Measurements from ENCODE around the gene LMF1.

LMF1 gene

DNA sequence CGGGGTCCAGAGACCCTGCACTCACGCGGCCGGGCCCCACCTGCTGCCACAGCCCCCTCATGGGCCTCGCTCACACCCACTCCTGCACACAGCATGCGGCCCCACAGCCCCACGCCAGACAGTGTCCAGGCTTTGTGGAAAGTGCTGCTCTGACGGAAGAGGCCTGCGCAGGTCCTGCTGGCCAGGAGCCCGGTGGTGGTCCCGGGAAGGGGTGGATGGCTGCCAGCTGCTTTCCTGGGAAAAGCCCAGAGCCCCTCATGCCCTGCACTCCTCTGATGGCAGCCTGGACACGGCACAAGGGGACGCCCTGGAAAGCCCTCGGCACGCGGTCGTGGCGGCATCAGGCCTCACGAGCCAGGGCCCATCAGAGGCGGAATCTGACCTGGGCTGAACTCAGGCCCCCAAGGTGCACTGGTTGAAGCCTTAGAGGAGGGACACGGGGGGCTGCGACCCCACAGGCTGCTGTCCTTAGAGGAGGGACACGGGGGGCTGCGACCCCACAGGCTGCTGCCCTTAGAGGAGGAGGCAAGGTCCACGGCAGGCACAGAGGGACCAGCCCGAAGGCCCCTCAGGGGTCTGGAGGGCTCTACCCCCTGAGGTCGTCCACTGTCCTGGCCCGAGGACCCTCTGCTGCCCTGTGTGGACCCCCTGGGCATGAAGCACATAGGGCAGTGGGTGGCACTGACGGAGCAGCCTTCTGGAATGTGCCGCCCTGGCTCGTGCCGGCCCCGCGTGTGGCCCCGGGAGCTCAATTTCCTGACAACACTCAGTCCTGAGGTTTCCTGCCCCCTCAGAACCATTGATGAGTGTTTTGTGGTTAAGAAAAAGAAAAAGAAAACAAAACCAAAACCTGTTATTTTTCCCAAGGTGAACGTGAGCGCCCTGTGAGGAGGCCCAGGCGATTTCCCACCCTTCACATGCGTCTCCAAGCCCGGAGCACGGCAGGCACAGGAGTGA is 32.9 kb upstream of the LMF1 start:
- no peak for FAIRE-seq
- DNase-seq (ENCODE audit: insufficient read length, low spot score) = no peak

DNA sequence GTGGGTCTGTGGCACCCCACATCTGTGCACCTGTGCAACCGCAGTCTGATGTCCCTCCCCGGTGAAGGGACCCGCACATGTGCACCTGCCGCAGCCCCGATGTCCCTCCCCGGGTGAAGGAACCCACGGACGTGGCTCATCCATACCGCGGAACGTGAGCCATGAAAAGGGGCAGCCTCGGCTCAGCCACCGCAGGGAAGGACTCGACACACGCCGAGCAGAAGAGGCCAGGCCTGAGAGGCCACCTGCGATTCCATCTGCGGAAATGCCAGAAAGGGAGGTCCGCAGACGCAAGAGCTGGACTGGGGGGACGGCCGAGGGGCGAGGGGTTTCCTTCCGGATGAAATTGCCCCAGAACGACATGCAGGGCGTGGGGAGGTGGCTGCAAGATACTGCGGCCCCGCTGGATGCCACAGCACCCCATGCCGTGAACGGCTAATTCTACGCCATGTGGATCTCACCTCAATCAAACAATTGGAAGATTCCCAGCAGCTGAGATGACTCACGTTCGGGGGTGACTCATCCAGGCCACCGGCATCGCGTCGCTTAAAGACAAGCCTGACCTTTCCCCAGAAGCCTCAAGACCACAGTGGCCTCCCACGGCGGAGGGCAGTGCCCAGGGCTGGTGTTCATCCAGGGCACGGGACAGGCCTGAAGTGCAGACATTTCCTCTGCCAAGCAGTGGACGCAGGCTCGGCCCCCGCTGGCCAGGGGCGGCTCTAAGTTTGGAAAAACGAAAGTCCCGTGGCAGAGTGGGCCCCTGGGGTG is 31.8 kb upstream of the LMF1 start:
- FAIRE-seq (peak; percentile 97), DNase-seq (ENCODE audit: insufficient read length, low spot score) (peak; percentile 95)

DNA sequence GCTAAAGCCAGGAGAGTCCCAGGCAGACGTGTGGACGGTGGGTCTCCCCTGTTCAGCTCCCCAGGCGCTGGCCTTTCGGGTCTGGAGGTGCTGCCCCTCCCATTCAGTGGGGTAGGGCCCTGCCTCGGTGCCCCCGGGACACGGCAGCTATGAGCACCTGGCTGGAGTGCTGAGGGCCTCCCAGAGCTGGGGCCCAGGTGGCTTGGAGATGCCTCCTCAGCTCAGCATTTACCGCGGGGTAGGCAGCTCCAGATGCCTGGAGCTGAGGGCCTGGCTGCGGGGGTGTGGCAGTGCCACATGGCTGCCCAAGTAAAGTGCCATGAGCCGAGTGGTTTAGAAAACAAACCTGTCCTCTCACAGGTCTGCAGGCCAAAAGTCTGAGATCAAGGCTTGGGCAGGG is 30.3 kb upstream of the LMF1 start:
- DNase-seq (ENCODE audit: insufficient read length, low spot score) (no peak), FAIRE-seq (no peak)

DNA sequence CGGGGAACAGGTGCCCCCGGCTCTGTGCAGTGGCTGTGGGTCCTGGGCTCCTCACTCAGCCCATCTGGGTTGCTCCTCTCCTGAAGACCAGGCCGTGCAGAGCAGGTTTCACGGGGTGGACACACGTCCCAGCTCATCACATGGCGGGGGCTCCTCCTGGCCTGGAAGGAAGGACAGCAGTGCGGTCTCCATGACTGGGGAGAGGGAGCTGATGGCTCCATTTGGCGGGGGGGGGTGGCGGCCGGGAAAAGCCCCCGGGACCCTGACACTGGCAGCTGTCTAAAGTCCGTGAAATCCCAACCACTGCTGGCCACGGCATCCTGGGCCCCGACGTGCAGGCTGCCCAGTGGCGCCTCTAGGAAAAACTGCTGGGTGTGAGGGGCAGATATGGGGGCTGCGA is 29.8 kb upstream of the LMF1 start:
- FAIRE-seq = no peak

DNA sequence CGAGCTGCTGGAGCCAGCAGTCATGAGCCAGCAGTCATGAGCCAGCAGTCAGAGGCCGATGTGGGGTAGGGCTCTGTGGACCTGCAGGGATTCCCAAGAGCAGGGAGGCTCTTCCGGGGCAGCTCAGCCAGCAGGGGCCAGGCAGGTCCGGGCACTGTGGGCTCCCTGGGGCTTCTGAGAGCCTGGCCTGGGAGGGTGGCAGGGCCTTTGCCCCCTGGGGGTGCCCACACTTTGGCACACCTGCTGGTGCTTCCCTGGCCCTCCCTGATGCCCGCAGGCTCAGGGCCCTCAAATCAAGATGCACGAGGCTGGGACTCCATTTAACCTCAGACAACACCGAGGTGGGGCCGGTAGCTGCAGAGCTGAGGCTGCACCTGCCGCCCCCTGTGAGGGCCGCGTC is 28.9 kb upstream of the LMF1 start:
- FAIRE-seq (no peak), DNase-seq (ENCODE audit: insufficient read length, low spot score) (no peak)

More for the DNA sequence above, 29.8 kb upstream of the LMF1 start:
- no peak for DNase-seq (ENCODE audit: insufficient read length, low spot score)

DNA sequence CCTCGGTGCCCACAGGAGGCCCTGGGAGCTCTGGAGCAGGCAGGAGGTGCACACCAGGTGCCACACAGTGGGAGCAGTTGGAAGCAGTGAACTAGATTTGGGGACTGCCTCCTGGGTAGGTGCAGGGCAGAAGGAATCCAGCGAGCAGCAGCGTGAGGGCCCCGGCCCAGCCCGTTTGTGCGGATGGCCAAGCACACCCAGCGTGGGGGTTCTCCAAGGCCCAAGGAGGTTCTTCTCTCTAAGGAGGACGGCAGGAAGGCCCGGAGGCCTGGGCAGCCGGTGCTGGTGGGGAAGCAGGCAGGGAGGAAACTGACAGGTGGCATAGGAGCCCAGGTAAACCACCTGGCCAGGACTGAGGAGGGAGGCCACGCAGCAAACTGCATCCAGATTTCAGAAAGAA is 27.8 kb upstream of the LMF1 start:
- FAIRE-seq = no peak
- DNase-seq (ENCODE audit: insufficient read length, low spot score) = no peak

DNA sequence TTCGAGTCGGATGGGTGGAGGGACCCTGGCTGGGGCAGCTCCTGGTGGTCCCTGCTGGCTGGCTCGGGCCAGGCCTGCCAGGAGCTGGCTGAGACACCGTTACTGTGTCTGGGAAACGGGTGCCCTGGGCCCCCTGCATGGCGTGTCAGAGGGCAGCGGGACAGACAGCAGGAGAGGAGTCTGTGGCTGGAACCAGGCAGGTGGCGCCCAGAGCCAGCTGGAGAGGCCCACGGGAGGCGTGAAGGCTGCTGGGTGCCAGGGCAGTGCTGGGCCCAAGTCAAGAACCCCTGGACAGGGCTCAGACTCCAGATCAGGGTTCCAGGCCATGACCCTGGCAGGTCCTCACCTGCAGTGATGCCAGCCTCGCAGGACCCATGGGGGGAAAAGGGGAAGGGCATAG is 27.4 kb upstream of the LMF1 start:
- no peak for FAIRE-seq
- DNase-seq (ENCODE audit: insufficient read length, low spot score) = no peak

DNA sequence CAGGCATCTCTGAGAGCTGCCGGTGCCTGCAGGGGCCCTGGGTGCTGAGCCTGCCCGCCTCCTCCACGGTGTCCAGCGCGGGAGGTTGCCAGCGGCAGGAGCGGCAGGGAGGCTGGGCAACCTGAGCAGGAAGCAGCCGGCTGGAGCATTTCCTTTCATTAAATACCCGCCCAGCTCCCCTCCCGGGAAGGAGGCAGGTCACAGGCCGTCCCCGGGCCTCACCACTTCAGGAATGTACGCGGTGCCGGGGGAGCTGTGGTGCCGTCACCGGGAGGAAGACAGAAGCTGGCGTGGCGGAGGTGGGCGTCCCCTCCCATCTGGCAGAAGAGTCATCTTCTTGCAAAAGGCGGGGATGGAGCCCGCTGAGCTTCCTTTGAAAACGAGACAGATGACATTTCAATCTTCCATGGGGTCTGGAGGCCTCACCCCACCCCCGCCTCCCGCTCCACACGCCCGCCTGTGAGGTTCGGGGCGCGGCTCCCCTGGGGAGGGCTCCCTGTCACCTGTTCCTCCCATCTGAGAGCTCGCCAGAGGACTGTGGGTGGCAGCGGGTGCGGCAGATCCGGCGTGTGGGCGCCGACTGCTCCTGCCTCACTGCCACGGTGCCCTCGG is 26.8 kb upstream of the LMF1 start:
- FAIRE-seq (peak; percentile 57), DNase-seq (ENCODE audit: insufficient read length, low spot score) (peak; percentile 60)

DNA sequence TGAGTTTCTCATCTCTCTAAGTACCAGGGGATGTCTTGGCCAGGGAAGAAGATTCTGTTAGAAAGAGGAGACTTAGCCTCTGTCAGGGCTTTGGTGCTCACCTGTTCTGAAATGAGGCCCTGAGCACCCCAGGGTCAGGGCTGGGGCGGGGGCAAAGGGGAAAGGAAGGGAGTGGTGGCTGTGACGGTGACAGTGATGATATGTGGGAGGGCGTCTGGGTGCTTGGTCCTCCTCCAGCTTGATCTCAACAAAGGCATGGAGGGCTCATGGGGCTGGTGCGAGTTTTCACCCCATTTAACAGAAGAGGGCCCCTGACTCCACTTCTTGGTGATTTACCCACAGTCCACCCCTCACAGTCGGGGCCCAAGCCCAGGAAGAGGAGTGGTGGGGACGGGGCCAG is 25.9 kb upstream of the LMF1 start:
- FAIRE-seq (no peak), DNase-seq (ENCODE audit: insufficient read length, low spot score) (no peak)

DNA sequence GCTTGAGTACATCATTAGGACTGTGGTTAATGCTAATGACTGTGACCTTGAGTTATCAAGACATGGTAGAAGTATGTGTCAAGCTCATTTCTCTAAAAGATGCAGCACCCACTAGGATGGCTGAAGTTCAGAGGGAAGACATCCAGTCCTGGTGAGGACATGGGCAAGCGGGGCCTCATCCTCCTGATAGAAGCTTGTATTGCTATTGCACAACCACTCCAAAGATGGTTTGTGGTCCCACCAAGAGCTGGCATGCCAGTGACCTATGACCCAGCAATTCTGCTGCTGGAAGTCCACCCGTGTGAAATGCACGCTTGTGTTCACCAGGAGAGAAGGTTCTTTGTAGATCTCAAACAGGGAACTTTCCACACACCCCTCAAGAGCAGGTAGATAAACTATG is 25.0 kb upstream of the LMF1 start:
- no peak for DNase-seq (ENCODE audit: insufficient read length, low spot score)
- FAIRE-seq = peak; percentile 28

DNA sequence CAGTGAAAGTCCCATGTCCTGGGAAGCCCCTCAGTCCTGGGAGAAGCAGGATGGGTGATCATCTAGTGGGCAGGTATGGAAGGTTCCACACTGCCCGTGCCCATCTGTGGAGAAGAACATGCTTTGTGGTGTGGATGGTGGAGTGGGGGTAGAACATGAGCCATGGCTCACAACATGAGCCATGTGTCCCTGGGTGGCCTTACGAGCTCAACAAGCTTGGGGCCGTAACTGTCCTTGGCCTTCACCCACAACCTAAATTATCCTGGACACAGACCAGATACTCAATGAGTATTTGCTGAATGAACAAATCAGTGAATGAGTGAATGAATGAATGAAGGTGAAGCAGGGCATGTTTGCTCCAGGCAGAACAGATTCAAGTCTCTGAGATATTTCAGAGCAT is 24.3 kb upstream of the LMF1 start:
- no peak for DNase-seq (ENCODE audit: insufficient read length, low spot score)
- no peak for FAIRE-seq

DNA sequence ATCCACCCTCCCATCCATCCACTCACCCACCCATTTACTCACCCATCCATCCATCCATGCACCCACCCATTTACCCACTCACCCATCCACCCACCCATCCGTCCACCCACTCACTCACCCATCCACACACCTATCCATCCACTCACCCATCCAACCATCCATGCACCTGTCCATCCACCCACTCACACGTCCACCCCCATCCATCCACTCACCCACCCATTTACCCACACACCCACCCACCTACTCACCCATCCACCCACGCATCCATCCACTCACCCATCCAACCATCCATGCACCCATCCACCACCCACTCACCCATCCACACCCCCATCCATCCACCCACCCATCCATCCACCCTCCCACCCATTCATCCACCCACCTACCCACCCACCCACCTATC is 22.9 kb upstream of the LMF1 start:
- FAIRE-seq (peak; percentile 4), DNase-seq (ENCODE audit: insufficient read length, low spot score) (no peak)

DNA sequence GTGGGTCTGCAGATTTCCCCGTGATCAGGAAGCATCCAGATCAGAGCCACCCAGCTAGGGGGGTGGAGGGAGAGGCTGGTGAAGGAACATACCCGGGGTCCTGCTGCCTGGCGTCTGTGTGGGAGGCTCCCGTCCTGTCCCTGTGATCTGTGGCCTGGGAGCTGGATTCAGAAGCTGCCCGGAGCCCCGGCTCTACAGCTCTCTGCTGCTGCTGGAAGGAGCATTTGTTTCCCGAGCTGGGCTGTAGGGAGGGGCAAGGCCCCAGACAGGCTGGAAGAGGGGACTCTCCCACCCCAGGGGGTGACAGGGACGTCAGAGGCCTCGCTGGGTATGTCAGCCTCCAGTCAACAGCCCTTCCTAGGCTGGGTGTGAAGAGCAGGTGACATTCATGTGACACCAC is 21.0 kb upstream of the LMF1 start:
- DNase-seq (ENCODE audit: insufficient read length, low spot score) = no peak
- no peak for FAIRE-seq

DNA sequence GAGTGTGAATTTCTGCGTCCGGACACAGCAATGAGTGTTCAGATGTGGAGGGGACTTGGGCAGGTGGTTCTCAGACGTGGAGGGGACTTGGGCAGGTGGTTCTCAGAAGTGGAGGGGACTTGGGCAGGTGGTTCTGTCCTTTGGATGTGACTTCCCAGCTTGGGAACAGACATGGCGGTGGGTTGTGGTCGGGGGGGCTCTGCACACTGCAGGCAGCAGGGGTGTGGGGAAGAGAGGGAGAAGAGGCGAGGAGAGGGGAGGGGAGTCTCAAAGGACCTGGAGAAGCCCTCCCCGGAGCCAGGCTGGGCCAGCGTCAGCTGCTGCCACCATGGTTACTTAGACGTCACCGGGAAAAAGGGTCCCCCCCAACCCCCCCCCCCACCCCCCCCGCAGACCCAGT is 20.6 kb upstream of the LMF1 start:
- no peak for FAIRE-seq

DNA sequence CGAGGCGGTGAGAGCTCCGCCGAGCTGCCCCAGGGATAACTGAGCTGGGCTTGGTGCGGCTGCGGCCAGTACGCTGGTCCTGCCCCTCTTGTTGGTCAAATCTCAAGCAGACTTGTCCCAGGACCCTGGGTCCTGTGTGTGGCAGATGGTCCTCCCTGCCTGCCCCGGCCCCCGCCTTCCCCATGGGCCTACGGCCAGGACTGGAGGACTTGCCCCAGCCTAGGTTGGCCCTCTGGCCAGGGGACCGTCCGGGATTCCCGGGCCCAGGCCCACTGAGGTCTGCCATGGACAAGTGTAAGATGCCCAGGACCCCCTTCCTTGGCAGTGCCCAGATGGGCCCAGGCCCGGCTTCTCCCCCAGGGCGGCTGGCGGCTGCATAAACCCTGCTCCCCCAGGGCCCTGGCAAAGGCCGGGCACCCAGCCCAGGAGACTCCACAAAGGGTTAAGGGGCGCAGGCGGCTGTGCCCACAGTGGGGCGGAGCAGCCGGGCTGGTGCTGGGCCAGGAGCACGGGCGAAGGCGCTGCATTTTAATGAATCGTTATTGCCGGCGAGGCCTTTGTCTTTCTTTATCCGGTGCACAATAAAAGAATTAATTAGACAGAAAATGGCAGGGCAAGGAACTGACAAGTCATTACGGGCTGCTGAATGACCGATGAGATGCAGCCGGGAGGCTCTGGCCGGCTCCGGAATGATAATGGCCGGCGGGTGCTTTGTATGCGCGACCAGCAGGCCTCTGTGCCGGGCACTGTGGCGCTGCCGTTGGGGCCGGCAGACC is 19.9 kb upstream of the LMF1 start:
- FAIRE-seq = no peak
- no peak for DNase-seq (ENCODE audit: insufficient read length, low spot score)

More for the DNA sequence above, 20.6 kb upstream of the LMF1 start:
- no peak for DNase-seq (ENCODE audit: insufficient read length, low spot score)

DNA sequence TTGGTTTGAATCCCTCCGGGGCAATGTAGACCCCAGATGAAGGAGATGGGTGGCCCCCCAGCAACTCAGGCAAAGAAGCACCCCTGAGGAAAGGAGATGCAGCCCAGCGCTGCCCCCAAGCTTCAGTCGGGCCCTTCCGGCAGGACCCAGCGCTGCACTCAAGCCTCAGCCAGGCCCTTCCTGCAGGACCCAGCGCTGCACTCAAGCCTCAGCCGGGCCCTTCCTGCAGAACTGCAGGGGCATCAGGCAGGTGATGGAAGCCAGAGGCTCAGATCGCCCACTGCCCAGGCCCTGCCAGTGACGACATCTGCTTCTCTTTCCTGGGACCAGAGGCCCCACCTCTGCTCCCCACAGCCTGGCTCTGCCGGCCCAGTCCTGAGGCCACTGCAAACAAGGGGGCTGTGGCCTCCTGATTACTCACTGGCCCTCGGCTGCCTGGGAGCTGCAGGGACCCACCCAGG is 18.6 kb upstream of the LMF1 start:
- FAIRE-seq (no peak), DNase-seq (ENCODE audit: insufficient read length, low spot score) (no peak)

DNA sequence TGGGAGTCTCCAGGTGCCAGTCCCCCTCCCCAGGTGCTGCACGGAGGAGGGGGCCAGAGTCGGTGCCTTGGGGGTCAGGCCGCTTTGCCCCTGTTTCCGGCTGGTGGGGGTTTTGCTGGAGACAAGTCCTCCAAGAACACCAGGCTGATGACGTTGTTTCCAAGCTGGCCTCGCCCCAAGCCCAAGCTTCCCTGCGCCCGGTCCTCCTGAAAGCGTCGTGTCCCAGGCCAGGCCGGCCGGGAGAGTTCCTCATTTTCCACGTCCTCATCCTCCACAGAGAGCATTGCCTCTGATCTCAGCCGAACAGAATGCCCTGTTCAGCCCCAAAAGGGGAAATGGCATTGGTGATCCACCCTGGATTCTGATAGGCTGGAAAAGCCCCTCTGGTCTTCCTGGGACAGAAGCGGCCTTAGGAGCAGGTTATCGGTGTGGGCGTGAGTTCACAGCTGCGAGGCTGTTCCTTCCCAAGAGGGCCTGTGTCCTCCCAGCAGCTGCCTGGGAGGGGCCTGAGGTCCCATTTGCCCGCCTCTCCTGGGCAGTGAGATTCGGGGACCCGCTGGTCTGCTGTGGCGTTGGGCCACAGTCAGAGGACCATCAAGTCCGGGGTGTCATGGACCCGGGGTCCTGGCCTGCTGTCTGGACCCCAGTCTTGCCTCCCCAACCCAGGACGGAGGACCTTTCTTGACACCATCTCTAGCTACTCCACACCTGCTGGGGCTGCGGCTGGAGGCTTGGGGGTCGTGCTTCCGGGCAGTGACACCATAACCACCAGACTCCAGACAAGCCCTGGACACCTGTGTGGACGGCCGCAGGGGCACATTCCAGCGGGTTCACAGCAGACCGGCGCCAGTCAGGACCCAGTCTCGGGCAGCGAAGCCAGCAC is 17.9 kb upstream of the LMF1 start:
- DNase-seq (ENCODE audit: insufficient read length, low spot score) (no peak), FAIRE-seq (no peak)

DNA sequence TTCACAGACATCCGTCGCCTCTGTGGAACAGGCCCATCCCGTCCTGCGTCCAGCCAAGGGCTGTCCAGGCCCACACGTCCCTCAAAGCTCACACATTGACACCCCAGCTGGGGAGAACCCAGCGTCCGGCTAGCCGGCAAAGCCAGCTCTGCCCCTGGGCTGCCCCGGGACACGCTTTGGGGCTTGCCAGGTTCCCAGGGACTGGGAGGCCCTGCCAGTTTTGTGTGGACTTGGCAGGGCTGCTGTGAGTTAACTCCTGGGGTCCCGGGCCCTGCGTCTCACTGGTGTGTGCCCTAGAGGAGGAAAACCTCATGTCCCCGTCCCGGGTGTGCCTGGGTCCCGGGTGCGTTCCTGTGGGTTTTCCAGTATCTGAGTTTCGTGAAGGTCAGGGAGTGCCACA is 17.1 kb upstream of the LMF1 start:
- no peak for FAIRE-seq
- no peak for DNase-seq (ENCODE audit: insufficient read length, low spot score)

DNA sequence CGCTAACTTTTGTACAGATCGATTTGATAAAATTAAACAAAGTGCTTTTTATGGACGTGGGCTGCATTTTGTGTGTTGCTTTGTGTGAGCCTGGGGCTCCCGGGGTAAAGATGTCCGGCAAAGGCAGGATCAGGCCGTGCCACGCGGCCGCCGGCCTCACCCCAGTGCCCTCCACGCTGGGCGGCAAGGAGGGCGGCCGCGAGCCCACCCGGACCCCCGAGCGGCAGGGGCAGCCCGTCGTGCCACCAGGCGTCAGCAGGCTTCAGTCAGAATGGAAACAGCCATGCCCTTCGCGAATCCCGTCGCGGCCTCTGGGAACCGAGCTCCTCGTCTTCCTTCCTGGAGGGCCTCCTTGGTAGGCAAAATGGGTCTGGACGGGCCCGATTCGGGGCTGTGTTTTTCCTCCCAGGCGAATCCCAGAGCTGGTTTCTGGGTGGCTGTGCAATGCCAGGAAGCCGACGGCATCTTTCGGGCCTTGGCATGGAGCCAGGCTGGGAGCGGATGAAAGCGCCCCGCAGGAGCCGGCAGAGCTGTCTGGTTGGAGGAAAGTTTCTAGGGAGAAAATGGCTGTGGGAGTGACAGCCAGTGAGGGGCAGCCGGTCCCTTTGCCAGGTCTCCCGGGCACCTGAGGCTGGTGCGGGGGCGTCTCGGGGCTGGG is 16.3 kb upstream of the LMF1 start:
- no peak for DNase-seq (ENCODE audit: insufficient read length, low spot score)
- FAIRE-seq = no peak
